GM12865 (cell line): Measurements from ENCODE around the gene CFAP57.

Source experiments
- DNase-seq: peaks from one replicate; pipeline ENCODE4 v3.0.0; 2010; ENCODE audit warnings: low read depth
- H3K4me3 ChIP-seq: 2 replicates; pipeline ENCODE4 v1.5.1; 2011; ENCODE audit warnings: mild to moderate bottlenecking, low read depth, low read length, control low read depth
- CTCF ChIP-seq: IDR thresholded peaks from 2 replicates; pipeline ENCODE4 v1.5.1; 2011; ENCODE audit warnings: low read length, control low read depth, low read depth, inconsistent platforms; ENCODE audit not compliant: insufficient read depth; ENCODE audit errors: missing control alignments

Gene CFAP57

DNA sequence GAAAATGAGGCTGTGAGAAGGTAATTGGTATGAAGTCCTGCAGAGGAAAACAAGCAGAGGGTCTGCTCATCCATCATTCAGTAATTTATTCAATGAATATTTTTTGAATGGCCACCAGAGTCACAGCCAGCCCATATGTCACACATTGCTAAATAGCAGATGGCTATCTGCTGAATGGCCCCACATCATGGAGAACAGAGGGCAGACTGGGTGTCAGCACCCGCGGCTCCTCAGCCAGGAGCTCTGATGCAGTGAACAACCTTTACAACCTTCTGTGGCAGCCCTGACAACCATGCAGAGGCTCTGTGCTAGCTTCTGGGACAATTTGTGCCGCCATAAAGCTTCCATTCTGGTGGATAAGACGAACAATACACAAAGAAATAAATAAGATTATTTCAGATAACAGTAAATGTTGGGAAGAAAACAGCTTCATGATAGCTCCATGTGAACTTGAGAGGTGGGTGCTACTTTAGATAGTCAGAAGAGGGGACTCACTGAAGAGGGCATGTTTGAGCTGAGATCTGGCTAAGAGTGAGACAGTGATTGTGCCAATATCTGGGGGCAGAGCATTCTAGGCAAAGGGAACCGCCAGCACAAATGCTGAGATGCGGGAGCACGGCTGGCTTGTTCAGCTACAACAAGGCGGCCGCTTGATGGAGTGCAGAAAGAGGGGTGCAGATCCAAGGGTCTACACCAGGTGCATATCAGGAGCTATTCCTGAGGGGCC, 116.1 kb downstream of the CFAP57 start:
- no peak for TF ChIP-seq CTCF
- H3K4me3 ChIP-seq = no peak overlapping the region
- DNase-seq = no peak

DNA sequence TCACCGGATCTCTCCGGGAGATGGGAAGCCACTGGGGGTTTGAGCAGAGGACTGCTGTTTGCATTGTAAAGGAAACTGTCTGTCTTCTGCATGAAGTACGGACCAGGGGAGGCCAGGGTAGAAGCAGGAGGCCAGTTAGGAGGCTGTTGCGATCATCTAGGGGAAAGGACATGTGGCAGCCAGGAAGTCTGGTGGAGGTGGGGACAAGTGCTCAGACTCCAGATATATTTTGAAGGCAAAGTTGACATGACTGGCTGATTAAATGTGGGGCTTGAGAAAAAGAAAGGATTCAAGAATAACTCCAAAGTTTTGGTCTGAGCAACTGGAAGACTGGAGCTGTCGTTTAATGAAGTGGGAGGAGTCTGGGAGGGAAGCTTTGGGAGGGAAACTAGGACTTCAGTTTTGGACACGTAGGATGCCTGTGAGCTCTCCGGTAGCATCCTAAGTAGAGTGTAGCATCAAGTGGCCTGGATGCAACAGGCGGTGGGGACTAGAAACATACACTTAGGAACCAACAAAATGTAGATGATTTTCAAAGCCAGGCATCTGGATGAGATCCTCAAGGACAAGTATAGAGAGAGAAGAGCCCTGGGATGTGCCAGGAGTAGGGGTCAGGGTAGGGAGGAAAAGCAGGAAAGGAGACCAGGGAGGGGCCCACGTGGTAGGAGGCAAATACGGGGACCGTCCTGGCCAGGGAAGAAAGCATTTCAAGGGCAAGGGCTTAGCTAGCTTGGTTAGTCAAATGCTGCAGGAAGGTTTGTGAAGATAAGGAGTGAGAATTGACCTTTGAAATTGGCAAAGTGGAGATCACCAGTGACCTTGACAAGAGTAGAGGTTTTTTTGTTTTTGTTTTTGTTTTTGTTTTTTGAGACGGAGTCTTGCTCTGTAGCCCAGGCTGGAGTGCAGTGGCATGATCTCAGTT, 116.9 kb downstream of the CFAP57 start:
- no peak for TF ChIP-seq CTCF
- no peak overlapping the region for H3K4me3 ChIP-seq
- no peak for DNase-seq

GRCh38 chr1:43292216-43292615, 120.1 kb downstream of the CFAP57 start:
- H3K4me3 ChIP-seq = no peak overlapping the region
- DNase-seq = no peak
- TF ChIP-seq CTCF = no peak

DNA sequence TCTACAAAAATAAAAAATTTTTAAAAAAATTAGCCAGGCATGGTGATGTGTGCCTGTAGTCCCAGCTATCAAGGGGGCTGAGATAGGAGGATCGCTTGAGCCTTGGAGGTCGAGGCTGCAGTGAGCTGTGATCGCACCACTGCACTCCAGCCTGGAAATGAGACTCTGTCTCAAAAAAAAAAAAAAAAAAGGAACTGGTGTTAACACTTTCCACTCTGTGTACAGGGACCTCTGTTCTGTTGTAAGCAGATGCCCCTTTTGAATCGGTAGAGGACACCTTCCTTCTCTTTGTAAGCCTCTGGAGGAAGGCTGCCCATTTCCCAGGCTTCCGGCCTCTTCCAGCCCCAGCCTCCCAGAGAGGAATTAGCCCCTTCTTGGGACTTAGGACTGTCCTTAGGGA, 120.5 kb downstream of the CFAP57 start:
- no peak for DNase-seq
- no peak for TF ChIP-seq CTCF
- no peak overlapping the region for H3K4me3 ChIP-seq

DNA sequence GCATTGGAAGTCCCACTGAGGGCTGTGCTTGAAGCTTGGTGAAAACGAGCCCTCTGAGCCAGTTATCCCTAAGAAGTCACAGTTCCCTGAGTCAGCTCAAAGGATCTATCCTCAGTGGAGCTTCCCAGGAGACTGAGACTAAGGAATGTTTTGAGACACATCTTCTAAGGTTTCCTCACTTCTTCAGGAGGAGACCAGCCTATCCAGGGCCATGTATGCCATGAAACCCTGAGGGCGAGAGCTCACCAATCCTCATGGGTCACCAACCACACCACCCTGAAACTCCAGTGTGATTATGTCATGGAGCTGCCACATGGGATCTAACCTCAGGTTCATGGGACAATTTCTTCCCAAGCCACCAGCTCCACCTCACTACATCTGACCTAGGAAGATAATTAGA, 121.0 kb downstream of the CFAP57 start:
- DNase-seq = no peak
- H3K4me3 ChIP-seq = no peak overlapping the region
- no peak for TF ChIP-seq CTCF

- no peak for TF ChIP-seq CTCF
- H3K4me3 ChIP-seq = no peak overlapping the region
- no peak for DNase-seq
These were observed 122.0 kb downstream of the CFAP57 start for GRCh38 chr1:43293896-43294760.
